Occipital lobe (tissue), 2 donors: ENCODE measurements around the gene MPV17L. TPM values are rescaled to one million over a fixed set of nuclear protein-coding genes. Genes with fewer than 3 reads are reported as not detected.
"Not testable (repeated sequence)": the region's sequence is repeated elsewhere in the genome, so short reads cannot be mapped to it uniquely, and the experiment has no call there.

Experiments used
- DNase-seq: peaks from one replicate; lab custom pipeline; 2025; lab: John Stamatoyannopoulos, UW
- total RNA-seq: library from RNA; depleted of rRNA; stranded (reverse); fragments of >200 nt; gene quantifications from one replicate; pipeline ENCODE4 v1.2.3, GENCODE V29; 2014

The MPV17L gene
- total RNA-seq, 1 donor from 2014 or later = 19.3 TPM

GRCh38 chr16:15409476-15409875 lies 13.9 kb downstream of the MPV17L start:
- not testable (repeated sequence) for DNase-seq

- DNase-seq = no peak
Observed at GRCh38 chr16:15415511-15415985, 20.0 kb downstream of the MPV17L start.

- DNase-seq = no peak
Observed at GRCh38 chr16:15417197-15417596, 21.6 kb downstream of the MPV17L start.

- no peak for DNase-seq
Observed at GRCh38 chr16:15418206-15418605, 22.7 kb downstream of the MPV17L start.

GRCh38 chr16:15421696-15422095 lies 26.1 kb downstream of the MPV17L start:
- DNase-seq = not testable (repeated sequence)

- DNase-seq = no peak
Observed at GRCh38 chr16:15422222-15422621, 26.7 kb downstream of the MPV17L start.

GRCh38 chr16:15425861-15426260 lies 30.3 kb downstream of the MPV17L start:
- no peak for DNase-seq

GRCh38 chr16:15426796-15427195 lies 31.2 kb downstream of the MPV17L start:
- DNase-seq = no peak

- DNase-seq = peak; percentile 31
Observed at GRCh38 chr16:15427648-15428239, 32.2 kb downstream of the MPV17L start.

- DNase-seq = not testable (repeated sequence)
Observed at GRCh38 chr16:15430884-15431283, 35.3 kb downstream of the MPV17L start.

- DNase-seq = peak; percentile 47
Observed at GRCh38 chr16:15434079-15434424, 38.5 kb downstream of the MPV17L start.

GRCh38 chr16:15434425-15435215 lies 39.1 kb downstream of the MPV17L start, which contains the start of gene BMERB1:
TSS of gene BMERB1 (plus strand) at chr16:15434588. CDS start at chr16:15434654, 66 bp downstream.
- DNase-seq = peak; percentile 76

- no peak for DNase-seq
Observed at GRCh38 chr16:15435216-15435864, 39.8 kb downstream of the MPV17L start.

- DNase-seq = no peak
Observed at GRCh38 chr16:15439102-15439501, 43.5 kb downstream of the MPV17L start.

- DNase-seq = no peak
Observed at GRCh38 chr16:15439521-15439920, 44.0 kb downstream of the MPV17L start.

- DNase-seq = no peak
Observed at GRCh38 chr16:15440852-15441251, 45.3 kb downstream of the MPV17L start.

GRCh38 chr16:15442140-15442539 lies 46.6 kb downstream of the MPV17L start:
- DNase-seq = not testable (repeated sequence)

GRCh38 chr16:15443753-15444152 lies 48.2 kb downstream of the MPV17L start:
- no peak for DNase-seq

GRCh38 chr16:15444264-15444663 lies 48.7 kb downstream of the MPV17L start:
- DNase-seq = no peak

- no peak for DNase-seq
Observed at GRCh38 chr16:15445450-15445849, 49.9 kb downstream of the MPV17L start.

- no peak for DNase-seq
Observed at GRCh38 chr16:15446901-15447300, 51.3 kb downstream of the MPV17L start.

GRCh38 chr16:15450624-15451023 lies 55.1 kb downstream of the MPV17L start:
- DNase-seq = no peak
